ENCODE data around the gene CRTC3.
"Not testable (repeated sequence)": the region's sequence is repeated elsewhere in the genome, so short reads cannot be mapped to it uniquely, and the experiment has no call there.

Gene CRTC3

GRCh38 chr15:90624278-90624981 is 94.7 kb downstream of the CRTC3 start:
- DNase-seq (ENCODE audit: low read depth), result no peak

- no peak for DNase-seq (ENCODE audit: low read depth)
Observed at GRCh38 chr15:90625037-90625436, 95.3 kb downstream of the CRTC3 start.

GRCh38 chr15:90629217-90629616 is 99.5 kb downstream of the CRTC3 start:
- no peak for DNase-seq (ENCODE audit: low read depth)

GRCh38 chr15:90633360-90633759 is 103.6 kb downstream of the CRTC3 start:
- no peak for DNase-seq (ENCODE audit: low read depth)

- DNase-seq (ENCODE audit: low read depth), result not testable (repeated sequence)
Observed at GRCh38 chr15:90636993-90637392, 107.3 kb downstream of the CRTC3 start.

- DNase-seq (ENCODE audit: low read depth), result no peak
Observed at GRCh38 chr15:90637693-90638092, 108.0 kb downstream of the CRTC3 start.

GRCh38 chr15:90638201-90638691 is 108.5 kb downstream of the CRTC3 start:
- no peak for DNase-seq (ENCODE audit: low read depth)

GRCh38 chr15:90638963-90639362 is 109.2 kb downstream of the CRTC3 start:
- no peak for DNase-seq (ENCODE audit: low read depth)

- no peak for DNase-seq (ENCODE audit: low read depth)
Observed at GRCh38 chr15:90640862-90641261, 111.1 kb downstream of the CRTC3 start.

GRCh38 chr15:90641581-90642463 is 112.1 kb downstream of the CRTC3 start:
- DNase-seq (ENCODE audit: low read depth), result no peak

GRCh38 chr15:90642464-90643300 is 113.0 kb downstream of the CRTC3 start:
- no peak for DNase-seq (ENCODE audit: low read depth)

GRCh38 chr15:90643301-90643632 is 113.5 kb downstream of the CRTC3 start:
- DNase-seq (ENCODE audit: low read depth), result no peak

GRCh38 chr15:90644526-90644925 is 114.8 kb downstream of the CRTC3 start:
- no peak for DNase-seq (ENCODE audit: low read depth)

GRCh38 chr15:90644952-90645725 is 115.4 kb downstream of the CRTC3 start:
- DNase-seq (ENCODE audit: low read depth), result no peak

GRCh38 chr15:90645873-90646575 is 116.3 kb downstream of the CRTC3 start:
- no peak for DNase-seq (ENCODE audit: low read depth)

- DNase-seq (ENCODE audit: low read depth), result no peak
Observed at GRCh38 chr15:90646662-90647305, 117.1 kb downstream of the CRTC3 start.

GRCh38 chr15:90647326-90647725 is 117.6 kb downstream of the CRTC3 start:
- DNase-seq (ENCODE audit: low read depth), result no peak

GRCh38 chr15:90648137-90649070 is 118.7 kb downstream of the CRTC3 start:
- DNase-seq (ENCODE audit: low read depth), result no peak
